GM23338 (cell line): Measurements from ENCODE around the gene ZNF525. TPM values are rescaled to one million over a fixed set of nuclear protein-coding genes. Genes with fewer than 3 reads are reported as not detected.
A peak's percentile ranks its signal among the peaks of the same experiment; 100 is the strongest.

Experiments
- ATAC-seq: fragments of 200-7000 bp; cut with Tn5 transposase; 3 replicates; pipeline ENCODE4 v1.9.1; 2020
- DNase-seq: peaks from one replicate; pipeline ENCODE4 v3.0.0-alpha.2; 2015; ENCODE audit warnings: low spot score
- H2AFZ ChIP-seq: fragments of 200-600 bp; sonication (generic); 2 replicates; pipeline ENCODE4 v1.8.0; 2016; ENCODE audit warnings: antibody characterized with exemption, mild to moderate bottlenecking, moderate library complexity
- H3F3A ChIP-seq: fragments of 200-600 bp; sonication (generic); replicated peaks from 2 replicates; pipeline ENCODE4 v1.8.0; 2017; ENCODE audit warnings: antibody characterized with exemption, mixed run types, low read depth
- H3K27ac ChIP-seq: fragments of 200-600 bp; sonication (generic); 2 replicates; pipeline ENCODE4 v1.6.1; 2016; ENCODE audit warnings: low read depth
- H3K27me3 ChIP-seq: fragments of 200-600 bp; sonication (generic); 2 replicates; pipeline ENCODE4 v1.8.0; 2016; ENCODE audit warnings: mild to moderate bottlenecking, mixed run types, moderate library complexity; ENCODE audit not compliant: insufficient read depth
- H3K36me3 ChIP-seq: fragments of 200-600 bp; sonication (generic); 2 replicates; pipeline ENCODE4 v1.8.0; 2016; ENCODE audit warnings: mild to moderate bottlenecking; ENCODE audit not compliant: insufficient read depth
- H3K4me1 ChIP-seq: fragments of 200-600 bp; sonication (generic); 2 replicates; pipeline ENCODE4 v1.8.0; 2016; ENCODE audit warnings: mild to moderate bottlenecking, moderate library complexity; ENCODE audit not compliant: insufficient read depth
- H3K4me2 ChIP-seq: fragments of 200-600 bp; sonication (generic); 2 replicates; pipeline ENCODE4 v1.7.1; 2017; ENCODE audit warnings: mixed run types
- H3K4me3 ChIP-seq: fragments of 200-600 bp; sonication (generic); 2 replicates; pipeline ENCODE4 v1.6.1; 2016; ENCODE audit warnings: mixed run types
- H3K79me2 ChIP-seq: fragments of 200-600 bp; sonication (generic); replicated peaks from 2 replicates; pipeline ENCODE4 v1.8.0; 2017; ENCODE audit warnings: mild to moderate bottlenecking; ENCODE audit not compliant: insufficient read depth
- H3K9me2 ChIP-seq: fragments of 200-600 bp; sonication (generic); 2 replicates; pipeline ENCODE4 v1.8.0; 2017; ENCODE audit not compliant: insufficient read depth
- H4K20me1 ChIP-seq: fragments of 200-600 bp; sonication (generic); replicated peaks from 2 replicates; pipeline ENCODE4 v1.8.0; 2017; ENCODE audit warnings: mild to moderate bottlenecking; ENCODE audit not compliant: insufficient read depth
- H3K27ac Mint-ChIP-seq: 2 replicates; pipeline ENCODE4 v1.8.0; 2020; ENCODE audit warnings: inconsistent platforms, mild to moderate bottlenecking, moderate library complexity, mixed read lengths
- H3K27me3 Mint-ChIP-seq: 3 replicates; pipeline ENCODE4 v1.8.0; 2022; ENCODE audit warnings: low read depth, mild to moderate bottlenecking, moderate library complexity, mixed read lengths, inconsistent platforms; ENCODE audit not compliant: insufficient read depth, poor library complexity
- H3K36me3 Mint-ChIP-seq: 3 replicates; pipeline ENCODE4 v1.8.0; 2021; ENCODE audit warnings: low read depth, mild to moderate bottlenecking, inconsistent platforms, moderate library complexity, mixed read lengths
- H3K4me1 Mint-ChIP-seq: 3 replicates; pipeline ENCODE4 v1.8.0; 2020; ENCODE audit warnings: mild to moderate bottlenecking, inconsistent platforms, mixed read lengths
- H3K4me3 Mint-ChIP-seq: 3 replicates; pipeline ENCODE4 v1.8.0; 2021; ENCODE audit warnings: moderate library complexity, mild to moderate bottlenecking, inconsistent platforms, mixed read lengths
- H3K9me3 Mint-ChIP-seq: 3 replicates; pipeline ENCODE4 v1.8.0; 2020; ENCODE audit warnings: moderate library complexity, mild to moderate bottlenecking, inconsistent platforms, mixed read lengths
- CREB1 ChIP-seq: fragments of 250-450 bp; sonication (Bioruptor Pico); IDR thresholded peaks from 2 replicates; pipeline ENCODE4 v1.5.0; 2020; ENCODE audit warnings: low read depth, mild to moderate bottlenecking, moderate library complexity
- EZH2 ChIP-seq: fragments of 200-600 bp; sonication (generic); IDR thresholded peaks from one replicate; pipeline ENCODE4 v1.8.0; 2017; ENCODE audit warnings: antibody characterized with exemption, mild to moderate bottlenecking, low read depth; ENCODE audit not compliant: unreplicated experiment
- EZH2phosphoT487 ChIP-seq: fragments of 200-600 bp; sonication (generic); IDR thresholded peaks from one replicate; pipeline ENCODE4 v1.8.1; 2018; ENCODE audit warnings: antibody characterized with exemption; ENCODE audit not compliant: unreplicated experiment
- NANOG ChIP-seq: IDR thresholded peaks from 2 replicates; pipeline ENCODE4 v1.6.1; 2016; ENCODE audit warnings: antibody characterized with exemption, borderline replicate concordance
- POLR2AphosphoS5 ChIP-seq: IDR thresholded peaks from 2 replicates; pipeline ENCODE4 v1.6.1; 2016; ENCODE audit warnings: antibody characterized with exemption, low read depth
- STAT1 ChIP-seq: IDR thresholded peaks from one replicate; pipeline ENCODE4 v1.6.1; 2016; ENCODE audit warnings: antibody characterized with exemption; ENCODE audit not compliant: unreplicated experiment
- ZNF114 ChIP-seq: fragments of 250-450 bp; sonication (Bioruptor Pico); IDR thresholded peaks from 2 replicates; pipeline ENCODE4 v1.5.0; 2020; ENCODE audit warnings: mild to moderate bottlenecking, moderate library complexity
- ZNF331 ChIP-seq: fragments of 250-450 bp; sonication (Bioruptor Pico); IDR thresholded peaks from 2 replicates; pipeline ENCODE4 v1.5.0; 2020; ENCODE audit warnings: low read depth, mild to moderate bottlenecking, moderate library complexity
- polyA plus RNA-seq: library from polyadenylated mRNA; unstranded; fragments of >200 nt; fragmentation: Nextera tagmentation; extraction: Ambion mirVana; gene quantifications from 2 replicates; pipeline ENCODE4 v1.2.1, GENCODE V29; 2016
- total RNA-seq: library from RNA; depleted of rRNA; stranded (reverse); fragments of >200 nt; shearing (Covaris generic); gene quantifications from 2 replicates; pipeline ENCODE4 v1.2.3, GENCODE V29; 2014
- TF ChIP-seq, protein P1 (sequence below): IDR thresholded peaks from 2 replicates; pipeline ENCODE4 v1.6.1; 2016; ENCODE audit warnings: antibody characterized with exemption
- TF ChIP-seq, protein P2 (sequence below): fragments of 250-450 bp; sonication (Bioruptor Pico); IDR thresholded peaks from 2 replicates; pipeline ENCODE4 v1.5.0; 2020; ENCODE audit warnings: mild to moderate bottlenecking, moderate library complexity

The ZNF525 gene
- total and polyA plus RNA-seq, 2 experiments from 2014 or later: 39.3 to 99.8 TPM

DNA sequence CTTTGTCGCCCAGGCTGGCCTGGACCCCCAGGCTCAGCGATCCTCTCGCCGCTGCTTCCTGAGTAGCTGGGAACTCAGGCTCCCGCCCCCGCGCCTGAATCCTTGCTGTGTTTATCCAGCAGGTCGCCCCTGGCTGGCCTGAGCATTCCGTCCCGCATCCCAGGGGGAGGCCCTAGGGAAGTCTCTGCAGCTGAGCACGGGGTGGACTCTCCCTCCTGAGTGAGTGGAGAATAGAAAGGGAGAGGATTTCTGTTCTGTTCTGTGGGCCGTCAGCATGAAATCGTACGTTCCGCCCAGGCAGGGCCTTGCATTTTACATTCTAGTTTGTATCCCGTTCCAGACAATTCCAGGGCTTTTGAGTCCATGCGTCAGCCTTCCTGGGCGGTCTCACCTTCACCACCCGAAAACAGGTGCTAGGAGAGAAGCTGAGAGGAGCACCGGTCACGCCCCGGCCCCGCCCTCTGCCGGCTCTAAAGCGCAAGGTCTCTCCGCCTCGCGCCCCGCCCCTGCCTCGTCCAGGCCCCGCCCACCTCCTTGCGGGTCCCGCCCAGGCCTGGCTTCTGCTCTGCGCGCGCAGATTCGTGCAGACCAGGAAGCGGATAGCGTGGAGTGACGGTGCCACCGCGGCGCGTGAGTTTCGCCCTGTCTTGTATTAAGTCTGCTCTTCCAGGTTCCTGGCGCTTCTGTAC, 66.0 kb downstream of the ZNF525 start, which contains the start of gene ZNF761:
Gene ZNF761 (plus strand): TSS at position 586 of the 689 bp plus-strand sequence. CDS start 15,285 bp downstream, outside the sequence.
- H3K27ac ChIP-seq: peak within 1 kb of the TSS; percentile 93

DNA sequence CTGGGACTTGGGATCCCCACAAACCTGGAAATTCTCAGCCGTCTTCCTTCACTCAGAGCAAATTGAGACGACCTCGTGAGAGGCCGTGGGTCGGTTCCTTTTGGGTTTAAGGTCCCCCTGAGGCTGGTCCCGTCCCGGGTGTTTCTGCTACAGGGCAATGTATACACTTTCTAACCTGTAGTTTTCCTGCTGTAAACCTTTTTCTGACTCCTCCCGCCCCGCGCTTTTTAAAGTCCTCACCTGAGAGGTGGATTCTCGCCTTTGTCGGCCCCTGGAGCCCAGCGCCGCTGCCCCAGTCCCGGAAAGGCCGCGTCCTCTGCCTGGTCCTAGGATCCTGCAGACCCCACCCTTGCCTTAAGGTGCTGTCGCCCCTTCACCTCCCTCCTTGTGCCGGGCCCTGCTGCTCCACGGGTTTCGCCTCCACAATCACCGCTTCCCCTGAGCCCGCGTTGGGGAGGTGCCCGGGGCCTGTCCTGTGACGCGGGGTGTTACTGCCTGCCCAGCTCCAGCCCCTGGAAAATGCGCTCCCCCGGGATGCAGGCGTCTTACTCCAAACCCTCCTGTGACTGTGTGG, 66.7 kb downstream of the ZNF525 start:
- DNase-seq (peak; percentile 50), ATAC-seq (peak; percentile 63)
- H3K4me3 Mint-ChIP-seq: peak overlapping the region; percentile 93
- H3K36me3 Mint-ChIP-seq: peaks cover 26% of the 10 kb centered on the region
- H3K27ac Mint-ChIP-seq: peak overlapping the region; percentile 93
- Histone ChIP-seq H4K20me1 (peaks cover 12% of the 10 kb centered on the region), H3K9me2 (no peaks in the 10 kb centered on the region), H3K36me3 (peaks cover 9% of the 10 kb centered on the region; the same call in 1 of the 2 replicates), H3K79me2 (peaks cover 38% of the 10 kb centered on the region), H3K4me3 (peak overlapping the region; percentile 85), H3K27ac (no peak overlapping the region), H3K4me1 (peaks cover 16% of the 10 kb centered on the region; the same call in 1 of the 2 replicates), H2AFZ (no peak overlapping the region), H3K27me3 (no peaks in the 10 kb centered on the region), H3F3A (0 out of 2 replicates have a peak, but pooled peaks cover 4% of the 10 kb centered on the region), H3K4me2 (peak overlapping the region; percentile 82)
- H3K9me3 Mint-ChIP-seq: no peaks in the 10 kb centered on the region
- TF ChIP-seq EZH2 (no peak), ZNF114 (no peak), NANOG (no peak), ZNF331 (CRISPR knock-in tag) (no peak)
- TF ChIP-seq, protein P1, sequence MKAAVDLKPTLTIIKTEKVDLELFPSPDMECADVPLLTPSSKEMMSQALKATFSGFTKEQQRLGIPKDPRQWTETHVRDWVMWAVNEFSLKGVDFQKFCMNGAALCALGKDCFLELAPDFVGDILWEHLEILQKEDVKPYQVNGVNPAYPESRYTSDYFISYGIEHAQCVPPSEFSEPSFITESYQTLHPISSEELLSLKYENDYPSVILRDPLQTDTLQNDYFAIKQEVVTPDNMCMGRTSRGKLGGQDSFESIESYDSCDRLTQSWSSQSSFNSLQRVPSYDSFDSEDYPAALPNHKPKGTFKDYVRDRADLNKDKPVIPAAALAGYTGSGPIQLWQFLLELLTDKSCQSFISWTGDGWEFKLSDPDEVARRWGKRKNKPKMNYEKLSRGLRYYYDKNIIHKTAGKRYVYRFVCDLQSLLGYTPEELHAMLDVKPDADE: no peak
- TF ChIP-seq, protein P2, sequence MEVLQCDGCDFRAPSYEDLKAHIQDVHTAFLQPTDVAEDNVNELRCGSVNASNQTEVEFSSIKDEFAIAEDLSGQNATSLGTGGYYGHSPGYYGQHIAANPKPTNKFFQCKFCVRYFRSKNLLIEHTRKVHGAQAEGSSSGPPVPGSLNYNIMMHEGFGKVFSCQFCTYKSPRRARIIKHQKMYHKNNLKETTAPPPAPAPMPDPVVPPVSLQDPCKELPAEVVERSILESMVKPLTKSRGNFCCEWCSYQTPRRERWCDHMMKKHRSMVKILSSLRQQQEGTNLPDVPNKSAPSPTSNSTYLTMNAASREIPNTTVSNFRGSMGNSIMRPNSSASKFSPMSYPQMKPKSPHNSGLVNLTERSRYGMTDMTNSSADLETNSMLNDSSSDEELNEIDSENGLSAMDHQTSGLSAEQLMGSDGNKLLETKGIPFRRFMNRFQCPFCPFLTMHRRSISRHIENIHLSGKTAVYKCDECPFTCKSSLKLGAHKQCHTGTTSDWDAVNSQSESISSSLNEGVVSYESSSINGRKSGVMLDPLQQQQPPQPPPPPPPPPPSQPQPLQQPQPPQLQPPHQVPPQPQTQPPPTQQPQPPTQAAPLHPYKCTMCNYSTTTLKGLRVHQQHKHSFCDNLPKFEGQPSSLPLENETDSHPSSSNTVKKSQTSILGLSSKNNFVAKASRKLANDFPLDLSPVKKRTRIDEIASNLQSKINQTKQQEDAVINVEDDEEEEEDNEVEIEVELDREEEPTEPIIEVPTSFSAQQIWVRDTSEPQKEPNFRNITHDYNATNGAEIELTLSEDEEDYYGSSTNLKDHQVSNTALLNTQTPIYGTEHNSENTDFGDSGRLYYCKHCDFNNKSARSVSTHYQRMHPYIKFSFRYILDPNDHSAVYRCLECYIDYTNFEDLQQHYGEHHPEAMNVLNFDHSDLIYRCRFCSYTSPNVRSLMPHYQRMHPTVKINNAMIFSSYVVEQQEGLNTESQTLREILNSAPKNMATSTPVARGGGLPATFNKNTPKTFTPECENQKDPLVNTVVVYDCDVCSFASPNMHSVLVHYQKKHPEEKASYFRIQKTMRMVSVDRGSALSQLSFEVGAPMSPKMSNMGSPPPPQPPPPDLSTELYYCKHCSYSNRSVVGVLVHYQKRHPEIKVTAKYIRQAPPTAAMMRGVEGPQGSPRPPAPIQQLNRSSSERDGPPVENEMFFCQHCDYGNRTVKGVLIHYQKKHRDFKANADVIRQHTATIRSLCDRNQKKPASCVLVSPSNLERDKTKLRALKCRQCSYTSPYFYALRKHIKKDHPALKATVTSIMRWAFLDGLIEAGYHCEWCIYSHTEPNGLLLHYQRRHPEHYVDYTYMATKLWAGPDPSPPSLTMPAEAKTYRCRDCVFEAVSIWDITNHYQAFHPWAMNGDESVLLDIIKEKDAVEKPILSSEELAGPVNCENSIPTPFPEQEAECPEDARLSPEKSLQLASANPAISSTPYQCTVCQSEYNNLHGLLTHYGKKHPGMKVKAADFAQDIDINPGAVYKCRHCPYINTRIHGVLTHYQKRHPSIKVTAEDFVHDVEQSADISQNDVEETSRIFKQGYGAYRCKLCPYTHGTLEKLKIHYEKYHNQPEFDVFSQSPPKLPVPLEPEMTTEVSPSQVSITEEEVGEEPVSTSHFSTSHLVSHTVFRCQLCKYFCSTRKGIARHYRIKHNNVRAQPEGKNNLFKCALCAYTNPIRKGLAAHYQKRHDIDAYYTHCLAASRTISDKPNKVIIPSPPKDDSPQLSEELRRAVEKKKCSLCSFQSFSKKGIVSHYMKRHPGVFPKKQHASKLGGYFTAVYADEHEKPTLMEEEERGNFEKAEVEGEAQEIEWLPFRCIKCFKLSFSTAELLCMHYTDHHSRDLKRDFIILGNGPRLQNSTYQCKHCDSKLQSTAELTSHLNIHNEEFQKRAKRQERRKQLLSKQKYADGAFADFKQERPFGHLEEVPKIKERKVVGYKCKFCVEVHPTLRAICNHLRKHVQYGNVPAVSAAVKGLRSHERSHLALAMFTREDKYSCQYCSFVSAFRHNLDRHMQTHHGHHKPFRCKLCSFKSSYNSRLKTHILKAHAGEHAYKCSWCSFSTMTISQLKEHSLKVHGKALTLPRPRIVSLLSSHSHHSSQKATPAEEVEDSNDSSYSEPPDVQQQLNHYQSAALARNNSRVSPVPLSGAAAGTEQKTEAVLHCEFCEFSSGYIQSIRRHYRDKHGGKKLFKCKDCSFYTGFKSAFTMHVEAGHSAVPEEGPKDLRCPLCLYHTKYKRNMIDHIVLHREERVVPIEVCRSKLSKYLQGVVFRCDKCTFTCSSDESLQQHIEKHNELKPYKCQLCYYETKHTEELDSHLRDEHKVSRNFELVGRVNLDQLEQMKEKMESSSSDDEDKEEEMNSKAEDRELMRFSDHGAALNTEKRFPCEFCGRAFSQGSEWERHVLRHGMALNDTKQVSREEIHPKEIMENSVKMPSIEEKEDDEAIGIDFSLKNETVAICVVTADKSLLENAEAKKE: no peak
- H3K27me3 Mint-ChIP-seq: peaks cover 8% of the 10 kb centered on the region
- H3K4me1 Mint-ChIP-seq: peaks cover 21% of the 10 kb centered on the region; the same call in 2 of the 3 replicates

More for the DNA sequence above, 66.0 kb downstream of the ZNF525 start, which contains the start of gene ZNF761:
- Histone ChIP-seq H3K36me3 (peaks cover 9% of the 10 kb centered on the region; the same call in 1 of the 2 replicates), H3K4me3 (peak within 1 kb of the TSS; percentile 85), H3K9me2 (no peaks in the 10 kb centered on the region), H3K79me2 (peaks cover 31% of the 10 kb centered on the region), H3K4me2 (peak within 1 kb of the TSS; percentile 82), H4K20me1 (peaks cover 8% of the 10 kb centered on the region), H2AFZ (peak within 1 kb of the TSS; percentile 44; the same call in 1 of the 2 replicates), H3K4me1 (peaks cover 16% of the 10 kb centered on the region; the same call in 1 of the 2 replicates), H3F3A (0 out of 2 replicates have a peak, but pooled peaks cover 4% of the 10 kb centered on the region), H3K27me3 (no peaks in the 10 kb centered on the region)
- H3K27ac Mint-ChIP-seq: peak within 1 kb of the TSS; percentile 96
- ATAC-seq: peak; percentile 95
- H3K27me3 Mint-ChIP-seq: peaks cover 8% of the 10 kb centered on the region
- no peaks in the 10 kb centered on the region for H3K9me3 Mint-ChIP-seq
- peaks cover 21% of the 10 kb centered on the region; the same call in 2 of the 3 replicates for H3K4me1 Mint-ChIP-seq
- H3K36me3 Mint-ChIP-seq: peaks cover 23% of the 10 kb centered on the region
- H3K4me3 Mint-ChIP-seq: peak within 1 kb of the TSS; percentile 93
- peak; percentile 98 for DNase-seq
- TF ChIP-seq CREB1 (CRISPR knock-in tag) (0 out of 2 replicates have a peak, but pooled peaks have one; percentile 20), ZNF331 (CRISPR knock-in tag) (no peak), POLR2AphosphoS5 (peak; percentile 73), STAT1 (no peak), NANOG (no peak), EZH2phosphoT487 (no peak), ZNF114 (no peak)
